Nucleus accumbens (tissue), 56 donors: Measurements from ENCODE around the gene RHOJ.
"Not testable (repeated sequence)": the region's sequence is repeated elsewhere in the genome, so short reads cannot be mapped to it uniquely, and the experiment has no call there.

Source experiments
- DNase-seq, 56 donors: peaks; one replicate each; lab custom pipeline; 2025; lab: John Stamatoyannopoulos, UW

The RHOJ gene

GRCh38 chr14:63266106-63266505 lies 61.9 kb downstream of the RHOJ start:
- DNase-seq, result no peak

- DNase-seq, result no peak
Measured at GRCh38 chr14:63267171-63267570, 62.9 kb downstream of the RHOJ start.

- no peak for DNase-seq
Measured at GRCh38 chr14:63268771-63269170, 64.5 kb downstream of the RHOJ start.

- DNase-seq, result no peak
Measured at GRCh38 chr14:63269561-63270225, 65.5 kb downstream of the RHOJ start.

- no peak for DNase-seq
Measured at GRCh38 chr14:63273129-63273528, 68.9 kb downstream of the RHOJ start.

- no peak for DNase-seq
Measured at GRCh38 chr14:63273717-63274655, 69.7 kb downstream of the RHOJ start.

- DNase-seq, result no peak
Measured at GRCh38 chr14:63275611-63276010, 71.4 kb downstream of the RHOJ start.

- no peak for DNase-seq
Measured at GRCh38 chr14:63276016-63276415, 71.8 kb downstream of the RHOJ start.

- DNase-seq, result no peak
Measured at GRCh38 chr14:63276492-63277342, 72.5 kb downstream of the RHOJ start.

- DNase-seq, result no peak
Measured at GRCh38 chr14:63277591-63278183, 73.4 kb downstream of the RHOJ start.

GRCh38 chr14:63279933-63280332 lies 75.7 kb downstream of the RHOJ start:
- not testable (repeated sequence) for DNase-seq

- DNase-seq, result no peak
Measured at GRCh38 chr14:63282997-63283883, 79.0 kb downstream of the RHOJ start.

GRCh38 chr14:63283884-63284248 lies 79.6 kb downstream of the RHOJ start:
- DNase-seq, result no peak

GRCh38 chr14:63286071-63286470 lies 81.8 kb downstream of the RHOJ start:
- DNase-seq, result no peak

GRCh38 chr14:63287666-63288483 lies 83.6 kb downstream of the RHOJ start:
- DNase-seq, result no peak

- DNase-seq, result no peak
Measured at GRCh38 chr14:63288853-63289252, 84.6 kb downstream of the RHOJ start.

GRCh38 chr14:63290741-63291430 lies 86.6 kb downstream of the RHOJ start:
- no peak for DNase-seq

- DNase-seq, result no peak
Measured at GRCh38 chr14:63292805-63293204, 88.6 kb downstream of the RHOJ start.
